ENCODE data around the gene PERCC1. TPM values are rescaled to one million over a fixed set of nuclear protein-coding genes. Genes with fewer than 3 reads are reported as not detected.

PERCC1 gene
- total and polyA plus RNA-seq, 2 of the 4 experiments (the other 2 are of a cell fraction) = not detected

- DNase-seq (no peak), ATAC-seq (ENCODE audit: low read depth) (no peak)
- no peak overlapping the region for H4K5ac ChIP-seq (ENCODE audit: low read depth, low read length)
- no peaks in the 10 kb centered on the region for H3K4me1 ChIP-seq (ENCODE audit: control insufficient read depth, insufficient read depth, low read length)
- dilution Hi-C loops (cut with HindIII; ENCODE audit: low sequenced_read_pairs, unreplicated experiment) (no loop called here), in situ Hi-C loops (cut with MboI; ENCODE audit: low sequenced_read_pairs) (no loop called here), intact Hi-C loops (cut with micrococcal nuclease) (no loop called here)
- CTCF ChIA-PET = no interaction called here
- no TSS peak for BruUV-seq (replicated peaks)
- no peak overlapping the region for H3K18ac ChIP-seq (ENCODE audit: low read depth, low read length)
- no peak overlapping the region for H2AK5ac ChIP-seq (ENCODE audit: low read depth, low read length)
- no peak overlapping the region for H2BK15ac ChIP-seq (ENCODE audit: low read depth, low read length)
- H4K91ac ChIP-seq (ENCODE audit: insufficient read depth, low read depth, low read length) = no peak overlapping the region
- H3K14ac ChIP-seq (replicated peaks; ENCODE audit: low read depth, low read length) = no peak overlapping the region
- no peak overlapping the region for H4K8ac ChIP-seq (ENCODE audit: low read depth in 2 of 2, low read length in 2 of 2)
- no peak overlapping the region for H3K4ac ChIP-seq (ENCODE audit: low read depth, low read length)
- no peak overlapping the region for H3K56ac ChIP-seq (ENCODE audit: extremely low read depth, insufficient read depth, low read length)
- H3K27ac ChIP-seq (ENCODE audit: insufficient read depth, low read length) = no peak overlapping the region
- H3K27me3 ChIP-seq (ENCODE audit: control insufficient read depth, insufficient read depth, low read length) = no peaks in the 10 kb centered on the region
- no peaks in the 10 kb centered on the region for H4K20me1 ChIP-seq (ENCODE audit: insufficient read depth, low read length)
- TF ChIP-seq MXI1 (IDR thresholded peaks at IDR 0.05; ENCODE audit: borderline replicate concordance, low read depth, low read length) = no peak
- no peak for TF ChIP-seq RAD21 (IDR thresholded peaks at IDR 0.05; ENCODE audit: low read length)
- no peak for TF ChIP-seq RFX5 (IDR thresholded peaks at IDR 0.05; ENCODE audit: low read depth, low read length)
- TF ChIP-seq POLR2A (IDR thresholded peaks at IDR 0.05; ENCODE audit: low read depth, low read length) = no peak
- TF ChIP-seq ELK1 (IDR thresholded peaks at IDR 0.05; ENCODE audit: borderline replicate concordance, low read depth, low read length) = no peak
- TF ChIP-seq CHD1 (IDR thresholded peaks at IDR 0.05; ENCODE audit: low read depth, low read length) = no peak
- TF ChIP-seq RCOR1 (IDR thresholded peaks at IDR 0.05; ENCODE audit: insufficient replicate concordance, low read length) = no peak
- TF ChIP-seq FOS (IDR thresholded peaks at IDR 0.05; ENCODE audit: low read depth, low read length) = no peak
- no peak overlapping the region for H2AFZ ChIP-seq (replicated peaks; ENCODE audit: low read length, poor library complexity)
- H3K4me2 ChIP-seq (ENCODE audit: low read depth, low read length) = no peak overlapping the region
- peaks cover 35% of the 10 kb centered on the region for H3K36me3 ChIP-seq (ENCODE audit: control insufficient read depth, insufficient read depth, low read length)
- H2BK20ac ChIP-seq (ENCODE audit: low read depth, low read length) = no peak overlapping the region
- no peak overlapping the region for H3K9ac ChIP-seq (ENCODE audit: low read depth, low read length)
- POLR2A ChIA-PET (ENCODE audit: unreplicated experiment) = no interaction called here
- H3K79me1 ChIP-seq (ENCODE audit: low read depth in 1 of 2, low read length in 2 of 2) = no peaks in the 10 kb centered on the region
- 90% methylated on average over 5 of the region's 22 CpGs; no CpG with 5 or more reads in 1 of the 2 experiments for WGBS, 2 experiments (ENCODE audit: extremely low coverage in 2 of 2, insufficient read length in 1 of 2)
- H3K23ac ChIP-seq (ENCODE audit: low read depth, low read length) = no peak overlapping the region
- no peak overlapping the region for H2BK5ac ChIP-seq (ENCODE audit: low read depth, low read length, poor library complexity, severe bottlenecking)
- H3K9me1 ChIP-seq (ENCODE audit: insufficient read depth, low read length) = no peaks in the 10 kb centered on the region
- H2BK120ac ChIP-seq (ENCODE audit: low read depth, low read length) = no peak overlapping the region
- no peak overlapping the region for H2AK9ac ChIP-seq (replicated peaks; ENCODE audit: low read depth, low read length, poor library complexity)
- H3K9me3 ChIP-seq (ENCODE audit: control insufficient read depth, insufficient read depth, low read length) = no peaks in the 10 kb centered on the region
- no peak overlapping the region for H3K4me3 ChIP-seq (ENCODE audit: insufficient read depth, low read depth, low read length)
Measured at GRCh38 chr16:1395444-1396031, 35.3 kb upstream of the PERCC1 start.

Measured in IMR-90 (cell line).